Fibroblast of the aortic adventitia (primary cell): ENCODE results near the gene TLE6. TPM values are rescaled to one million over a fixed set of nuclear protein-coding genes. Genes with fewer than 3 reads are reported as not detected.
A peak's percentile ranks its signal among the peaks of the same experiment; 100 is the strongest.
"Not testable (repeated sequence)": the region's sequence is repeated elsewhere in the genome, so short reads cannot be mapped to it uniquely, and the experiment has no call there.

Experiments
- DNase-seq: peaks from one replicate; pipeline ENCODE4 v3.0.0-alpha.2; 2010; ENCODE audit warnings: low read depth
- H3K4me3 ChIP-seq: 2 replicates; pipeline ENCODE4 v1.5.1; 2011; ENCODE audit warnings: low read depth, mild to moderate bottlenecking, control low read depth, low read length, moderate library complexity
- CTCF ChIP-seq: IDR thresholded peaks from 2 replicates; pipeline ENCODE4 v1.5.1; 2011; ENCODE audit warnings: mild to moderate bottlenecking, low read length, control low read depth, inconsistent platforms; ENCODE audit not compliant: insufficient read depth
- total RNA-seq: library from RNA; depleted of rRNA; stranded (reverse); fragments of >200 nt; gene quantifications from 2 replicates; pipeline ENCODE4 v1.2.3, GENCODE V29; 2012; ENCODE audit warnings: low replicate concordance

The TLE6 gene
- total RNA-seq, 1 donor: 0.18 TPM

GRCh38 chr19:2962018-2962670, 15.2 kb upstream of the TLE6 start:
- TF ChIP-seq CTCF: peak; percentile 63
- DNase-seq: peak; percentile 92
- H3K4me3 ChIP-seq: no peak overlapping the region

DNA sequence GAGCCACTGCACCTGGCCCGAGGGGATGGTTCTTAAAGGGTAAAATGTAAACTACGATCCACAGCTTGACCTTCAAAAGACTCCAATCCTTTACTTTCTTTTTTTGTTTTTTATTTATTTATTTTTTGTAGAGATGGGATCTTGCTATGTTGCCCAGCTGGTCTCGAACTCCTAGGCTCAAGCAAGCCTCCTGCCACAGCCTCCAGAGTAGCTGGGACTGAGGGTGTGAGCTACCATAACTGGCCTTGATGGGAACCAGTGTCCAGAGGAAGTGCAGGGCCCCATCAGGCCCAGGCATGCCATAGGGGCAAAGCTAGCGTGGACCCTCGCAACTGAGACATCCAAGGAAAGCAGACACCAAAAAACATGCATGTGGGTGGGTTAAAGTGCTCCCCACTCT, 14.2 kb upstream of the TLE6 start:
- TF ChIP-seq CTCF: no peak
- H3K4me3 ChIP-seq: no peak overlapping the region
- no peak for DNase-seq

- not testable (repeated sequence) for H3K4me3 ChIP-seq, DNase-seq
Measured at GRCh38 chr19:2963631-2964030, 13.7 kb upstream of the TLE6 start.

- no peak for DNase-seq
- no peak for TF ChIP-seq CTCF
- no peak overlapping the region for H3K4me3 ChIP-seq
Measured at GRCh38 chr19:2964874-2965273, 12.5 kb upstream of the TLE6 start.

DNA sequence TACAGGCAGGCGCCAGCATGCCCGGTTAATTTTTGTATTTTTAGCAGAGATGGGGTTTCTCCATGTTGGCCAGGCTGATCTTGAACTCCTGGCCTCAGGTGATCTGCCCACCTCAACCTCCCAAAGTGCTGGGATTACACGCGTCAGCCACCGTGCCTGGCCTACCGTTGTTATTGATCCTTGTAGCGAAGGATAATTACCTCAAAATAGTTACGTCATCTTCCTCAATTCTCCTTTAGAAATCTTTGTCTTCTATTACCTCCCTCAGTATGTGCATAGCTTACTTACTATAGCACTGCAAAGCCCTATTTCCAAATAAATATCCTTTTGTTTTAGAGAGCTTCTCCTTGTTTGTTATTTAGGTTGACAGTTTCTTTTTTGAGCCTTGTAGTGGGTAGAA, 9.4 kb upstream of the TLE6 start:
- no peak for DNase-seq
- TF ChIP-seq CTCF: no peak
- no peak overlapping the region for H3K4me3 ChIP-seq

GRCh38 chr19:2969104-2969504, 8.3 kb upstream of the TLE6 start:
- peak; percentile 69 for DNase-seq

More at GRCh38 chr19:2969104-2969504, 8.3 kb upstream of the TLE6 start:
- TF ChIP-seq CTCF: no peak
- no peak overlapping the region for H3K4me3 ChIP-seq
